Caki2 (cell line): ENCODE measurements around the gene RGS2. TPM values are rescaled to one million over a fixed set of nuclear protein-coding genes. Genes with fewer than 3 reads are reported as not detected.

Experiments used
- DNase-seq: peaks from one replicate; pipeline ENCODE4 v3.0.0-alpha.2; 2015; ENCODE audit warnings: low read depth
- in situ Hi-C: cut with HindIII; loops from 2 replicates; pipeline ENCODE4 v1.10.0; 2016; ENCODE audit warnings: low sequenced_read_pairs, low pct_unique_long_range_greater_than_20kb, mixed read lengths
- total RNA-seq: library from RNA; depleted of rRNA; stranded (reverse); fragments of >200 nt; shearing (Covaris generic); gene quantifications from 2 replicates; pipeline ENCODE4 v1.2.3, GENCODE V29; 2014; ENCODE audit warnings: low replicate concordance

RGS2 gene
- total RNA-seq, 1 experiment from 2014 or later: 2.4 TPM

DNA sequence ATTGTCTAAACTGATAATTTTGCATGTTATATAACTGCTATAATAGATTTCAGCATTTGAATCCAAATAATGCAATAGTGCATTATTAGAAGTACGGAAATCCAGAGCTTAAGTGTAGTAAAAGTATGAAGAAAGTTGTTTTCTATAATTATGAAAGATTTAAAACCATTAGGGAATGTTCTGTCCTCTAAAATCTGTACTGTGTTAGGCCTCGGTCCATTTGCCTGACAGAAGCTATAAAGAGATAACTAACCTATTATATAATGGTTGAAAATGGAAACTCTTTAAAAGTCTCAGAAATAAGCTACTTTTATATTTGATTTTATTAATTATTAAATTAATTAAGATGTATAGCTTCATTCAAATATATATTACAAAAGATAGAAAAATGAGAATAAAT is 16.2 kb upstream of the RGS2 start:
- no peak for DNase-seq
- in situ Hi-C loops: no loop called here

- DNase-seq: no peak
- in situ Hi-C loops: no loop called here
These were observed 14.7 kb upstream of the RGS2 start for GRCh38 chr1:192793983-192794767.

GRCh38 chr1:192794768-192795035 is 14.1 kb upstream of the RGS2 start:
- in situ Hi-C loops: no loop called here
- no peak for DNase-seq

DNA sequence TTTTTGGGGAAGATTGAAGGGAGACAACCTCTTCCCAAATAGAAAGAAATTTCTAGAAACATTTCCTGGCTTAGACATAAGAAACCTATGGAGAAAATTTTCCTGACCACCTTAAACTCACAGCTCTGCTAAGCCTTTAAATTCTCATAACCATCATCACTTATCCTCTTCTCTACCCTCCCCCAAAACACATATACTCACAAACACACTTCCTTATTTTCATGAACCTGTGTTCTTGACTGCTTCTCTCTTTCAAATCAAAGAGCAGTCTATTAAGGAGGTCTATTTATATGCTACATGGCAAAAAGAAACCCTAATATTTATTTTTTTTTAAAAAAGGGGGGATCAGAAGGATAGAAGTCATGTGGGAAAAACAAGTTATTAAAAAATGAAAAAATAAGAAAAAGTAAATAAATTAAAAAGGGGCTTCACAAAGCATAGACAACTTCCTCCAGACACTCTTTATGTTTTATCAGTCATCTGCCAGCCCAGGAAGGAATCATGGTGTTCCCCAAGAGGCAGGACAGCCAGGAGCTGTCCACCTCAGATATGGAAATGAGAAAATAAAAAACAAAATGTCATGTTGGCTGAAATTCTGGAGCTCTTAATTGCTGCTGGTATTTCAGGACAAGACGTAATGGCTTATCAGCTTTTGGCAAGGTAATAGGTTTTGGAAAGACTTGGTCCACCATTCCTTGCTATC is 12.8 kb upstream of the RGS2 start:
- in situ Hi-C loops: no loop called here
- DNase-seq: no peak

GRCh38 chr1:192797143-192797542 is 11.7 kb upstream of the RGS2 start:
- DNase-seq: no peak
- in situ Hi-C loops: no loop called here

- DNase-seq: no peak
- in situ Hi-C loops: no loop called here
These were observed 10.9 kb upstream of the RGS2 start for GRCh38 chr1:192797891-192798290.

- DNase-seq: no peak
- in situ Hi-C loops: loop anchor here (25.0 kb wide), 1 partner anchor 211 kb away; no protein-coding TSS in a partner anchor
These were observed 7.4 kb upstream of the RGS2 start for GRCh38 chr1:192801451-192801850.

GRCh38 chr1:192802406-192802805 is 6.4 kb upstream of the RGS2 start:
- in situ Hi-C loops: loop anchor here (25.0 kb wide), 1 partner anchor 210 kb away; no protein-coding TSS in a partner anchor

DNA sequence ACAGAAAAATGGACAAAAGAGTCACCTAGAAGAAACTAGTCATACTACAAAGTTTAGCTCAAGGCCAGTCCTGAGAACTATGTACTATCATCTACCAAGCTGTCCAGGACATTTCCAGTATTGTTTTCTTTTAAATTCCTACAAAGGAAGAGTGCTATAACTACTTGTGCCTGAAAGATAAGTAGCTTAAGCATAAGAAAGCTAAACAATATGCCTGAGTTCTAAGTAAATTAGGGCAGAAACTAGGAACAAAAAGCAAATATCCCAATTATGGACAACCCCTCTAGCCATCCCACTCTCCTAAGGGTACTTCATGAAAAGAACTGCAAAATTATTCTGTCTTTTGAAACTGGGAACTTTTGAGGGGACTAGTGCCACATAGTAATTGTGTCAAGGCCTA is 5.3 kb upstream of the RGS2 start:
- in situ Hi-C loops: loop anchor here (25.0 kb wide), 1 partner anchor 209 kb away; no protein-coding TSS in a partner anchor
- DNase-seq: no peak

More at GRCh38 chr1:192802406-192802805, 6.4 kb upstream of the RGS2 start:
- no peak for DNase-seq

DNA sequence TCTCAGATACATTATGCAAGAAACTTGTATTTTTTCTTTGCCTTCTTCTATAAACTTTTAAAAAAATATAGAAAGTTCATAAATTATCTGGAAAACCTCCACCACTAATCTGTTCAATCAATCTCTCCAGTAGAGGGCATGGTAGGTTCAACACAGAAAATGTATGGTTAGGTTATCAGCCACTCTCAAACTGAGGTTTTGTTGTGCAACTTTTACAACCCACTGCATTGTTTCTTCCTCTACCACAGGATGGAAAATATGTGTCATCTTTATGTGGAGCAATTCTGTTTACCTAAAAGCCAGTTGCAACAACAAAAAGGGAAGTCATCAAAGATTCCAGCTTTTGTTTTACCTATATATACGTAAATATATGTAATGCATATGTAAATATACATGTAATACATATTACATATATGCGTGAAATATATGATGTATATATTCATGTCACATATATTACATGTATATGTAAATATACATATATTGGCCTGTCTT is 3.0 kb upstream of the RGS2 start:
- in situ Hi-C loops: loop anchor here (25.0 kb wide), 1 partner anchor 206 kb away; no protein-coding TSS in a partner anchor
- DNase-seq: peak; percentile 57

DNA sequence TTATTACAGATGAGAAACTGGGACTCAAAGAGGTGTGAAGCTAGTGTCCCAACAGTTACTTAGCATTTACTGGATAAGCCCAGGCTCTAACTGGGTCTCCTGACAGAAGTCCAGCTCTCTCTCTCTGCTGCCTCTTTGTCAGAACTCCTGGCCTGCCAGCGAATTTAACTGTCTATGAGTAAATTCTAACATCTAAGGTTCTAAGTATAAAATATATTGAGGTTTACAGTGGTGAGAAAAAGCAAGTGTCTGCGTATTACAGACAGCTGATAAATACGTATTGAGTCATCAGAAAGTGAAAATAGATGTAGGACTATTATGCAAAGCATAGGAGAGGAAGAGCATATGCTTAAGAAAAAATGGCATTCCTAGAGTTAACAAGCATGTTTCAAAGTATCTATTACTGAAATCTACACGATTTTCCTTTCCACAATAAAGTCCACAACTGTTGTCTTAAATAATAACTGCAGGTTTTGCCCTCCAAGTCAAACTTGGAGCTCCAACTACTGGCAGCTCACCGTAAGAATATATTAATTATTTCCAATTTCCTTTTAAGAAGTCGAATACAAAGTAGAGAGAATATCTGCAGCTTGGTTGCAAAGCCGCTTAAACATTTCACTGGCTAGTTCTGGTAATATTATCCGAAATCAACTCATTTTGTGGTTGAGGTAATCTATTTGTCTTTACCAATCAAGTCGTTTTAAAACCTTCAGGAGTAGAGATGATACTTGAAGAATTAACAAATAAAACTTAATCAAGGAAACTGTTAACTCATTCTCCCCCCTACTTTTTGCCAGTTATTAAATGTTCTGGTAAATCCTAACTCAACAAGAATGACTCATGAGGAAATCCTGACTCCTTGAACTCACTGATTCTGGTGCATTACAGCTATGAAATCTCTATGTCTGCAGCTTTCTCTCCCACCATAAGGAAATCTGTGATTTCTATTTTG is 1.4 kb upstream of the RGS2 start:
- in situ Hi-C loops: loop anchor here (25.0 kb wide), 1 partner anchor 205 kb away; no protein-coding TSS in a partner anchor
- DNase-seq: peak; percentile 58

DNA sequence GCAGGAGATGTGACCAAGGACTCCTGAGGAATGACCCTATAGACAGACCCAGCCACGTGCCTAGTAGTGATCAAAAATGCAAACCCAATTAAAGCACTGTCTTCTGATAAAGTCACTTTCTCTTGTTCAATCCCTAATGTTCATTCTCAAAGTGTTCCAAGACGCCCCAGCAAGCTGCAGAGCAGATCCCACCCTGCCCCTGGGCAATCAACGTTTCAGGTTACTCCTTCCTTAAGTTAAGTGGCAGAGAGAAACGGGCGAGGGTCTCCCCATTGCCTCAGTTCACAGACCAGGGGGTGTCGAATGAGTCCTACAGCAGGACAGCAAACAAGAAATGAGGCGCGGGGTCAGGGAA is 699 bp upstream of the RGS2 start:
- in situ Hi-C loops: loop anchor here (25.0 kb wide), 1 partner anchor 204 kb away; no protein-coding TSS in a partner anchor
- DNase-seq: peak; percentile 55

DNA sequence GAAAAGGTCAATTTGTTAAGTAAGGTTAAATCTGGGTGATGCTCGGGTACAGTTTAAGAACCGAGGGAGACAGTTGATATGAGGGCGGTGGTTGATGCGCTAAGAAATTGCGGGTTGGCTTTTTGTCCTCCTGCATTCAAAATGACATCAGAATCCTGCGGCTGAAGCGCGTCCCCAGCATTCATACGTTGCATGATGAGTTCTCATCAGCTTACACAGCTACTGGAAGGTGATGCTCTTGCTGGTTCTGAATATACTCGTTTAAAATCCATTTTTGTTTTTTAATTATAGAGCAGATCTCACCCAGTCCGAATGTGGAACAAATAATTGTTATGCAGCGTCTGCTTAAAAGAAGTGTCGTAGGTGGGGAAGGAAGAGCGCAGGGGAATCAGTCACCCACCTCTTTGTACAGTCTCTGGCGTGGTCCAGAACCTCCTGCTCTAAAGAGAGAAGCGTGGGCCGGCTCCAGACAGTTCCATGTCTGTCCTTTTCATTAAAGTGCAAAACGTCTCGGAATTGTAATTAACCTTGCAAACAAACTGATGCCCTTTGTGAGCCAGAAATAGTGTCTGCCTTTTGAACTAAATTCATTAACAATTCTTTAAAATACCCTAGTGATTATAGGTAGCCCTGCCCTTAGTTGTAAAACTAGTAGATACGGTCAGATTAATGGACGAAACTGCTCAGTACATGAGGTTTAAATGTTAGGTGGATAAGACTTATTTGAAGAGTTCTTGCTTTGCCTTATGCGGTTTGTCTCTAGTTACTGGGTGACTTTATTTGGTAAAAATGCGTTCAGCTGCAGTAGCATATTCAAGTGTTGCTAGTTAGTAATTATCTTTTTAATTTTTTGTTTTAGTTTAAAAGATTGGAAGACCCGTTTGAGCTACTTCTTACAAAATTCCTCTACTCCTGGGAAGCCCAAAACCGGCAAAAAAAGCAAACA is 741 bp downstream of the RGS2 start:
- in situ Hi-C loops: loop anchor here (25.0 kb wide), 1 partner anchor 203 kb away; no protein-coding TSS in a partner anchor
- no peak for DNase-seq

GRCh38 chr1:192810253-192810880 is 1.5 kb downstream of the RGS2 start:
- in situ Hi-C loops: loop anchor here (25.0 kb wide), 1 partner anchor 202 kb away; no protein-coding TSS in a partner anchor
- DNase-seq: no peak

- in situ Hi-C loops: loop anchor here (25.0 kb wide), 1 partner anchor 201 kb away; no protein-coding TSS in a partner anchor
- no peak for DNase-seq
These were observed 2.2 kb downstream of the RGS2 start for GRCh38 chr1:192811006-192811405.

GRCh38 chr1:192811594-192812239 is 2.9 kb downstream of the RGS2 start:
- no peak for DNase-seq
- in situ Hi-C loops: loop anchor here (25.0 kb wide), 1 partner anchor 201 kb away; no protein-coding TSS in a partner anchor
